Psoas muscle (tissue), 8 donors: ENCODE data around the gene TPO. TPM values are rescaled to one million over a fixed set of nuclear protein-coding genes. Genes with fewer than 3 reads are reported as not detected.
A peak's percentile ranks its signal among the peaks of the same experiment; 100 is the strongest.

Experiments
- ATAC-seq, 4 donors: fragments of 200-7000 bp; cut with Tn5 transposase; one replicate each; pipeline ENCODE4 v1.9.1; 2020; ENCODE audit warnings: moderate library complexity in 3 of 4, mild to moderate bottlenecking in 2 of 4
- DNase-seq, 2 donors: peaks; one replicate each; pipeline ENCODE4 v3.0.0-alpha.2; 2020
- H3K27ac ChIP-seq: fragments of 200-600 bp; one replicate; pipeline ENCODE4 v1.8.0; 2022
- H3K27me3 ChIP-seq, 3 donors: fragments of 200-600 bp in 1 of 3; one replicate each; pipeline versions ENCODE4 v1.6.1 to v1.8.0; 2013 to 2022; ENCODE audit warnings: low read length in 2 of 3, mild to moderate bottlenecking in 2 of 3, moderate library complexity in 1 of 3; ENCODE audit not compliant: insufficient read depth in 3 of 3
- H3K36me3 ChIP-seq, 2 donors: fragments of 200-600 bp in 1 of 2; one replicate each; pipeline versions ENCODE4 v1.6.1 to v1.8.0; 2013 to 2022; ENCODE audit warnings: low read depth in 1 of 2, mild to moderate bottlenecking in 1 of 2, moderate library complexity in 1 of 2; ENCODE audit not compliant: insufficient read depth in 1 of 2
- H3K4me1 ChIP-seq: fragments of 200-600 bp; one replicate; pipeline ENCODE4 v1.8.0; 2022
- H3K4me3 ChIP-seq: fragments of 200-600 bp; one replicate; pipeline ENCODE4 v1.8.0; 2022; ENCODE audit warnings: mild to moderate bottlenecking
- H3K9me3 ChIP-seq: fragments of 200-600 bp; one replicate; pipeline ENCODE4 v1.8.0; 2022
- CTCF ChIP-seq: fragments of 200-600 bp; IDR thresholded peaks from one replicate; pipeline ENCODE4 v1.8.0; 2022; ENCODE audit warnings: antibody characterized with exemption
- WGBS, 3 donors: extraction: QIAGEN DNeasy Blood & Tissue Kit; methylation state at CpG; one replicate each; pipeline versions ENCODE4 v1.1.6 to v1.1.7; 2013; 5-methylcytosine and 5-hydroxymethylcytosine counted together
- intact Hi-C, 2 donors: fragments of 100-400 bp; cut with DNase I; formaldehyde crosslinking; loops; one replicate each; pipeline versions ENCODE4 v1.11.0 to v1.14.2; 2022
- polyA plus RNA-seq, 3 donors: library from polyadenylated mRNA; stranded (reverse); fragments of 200-250 nt; gene quantifications; one replicate each; pipeline ENCODE4 v1.2.3, GENCODE V29; 2013
- total RNA-seq, 4 donors: library from RNA; stranded (reverse); fragmentation: NEBNext Ultra II Directional in 2 of 4; extraction: Animal tissue kit (Norgen Biotek cat#: 25700) in 2 of 4; gene quantifications; one replicate each; pipeline versions ENCODE4 v1.2.1 to v1.2.4, GENCODE V29; 2021 to 2023
- donor health status: healthy with polysubstance abuse.
- donor health status: DM: no; HTN: no; CAD: no; lungs with moderate emphysema.
- donor health status: Bipolar disorder and iron deficiency.
- donor health status: healthy.
- donor health status: DM: yes; HTN: yes; CAD: no.
- donor health status: DM: no; HTN: no; CAD: no.
- donor health status: DM: no; HTN: no; CAD: no.
- donor health status: DM: yes; HTN: yes; CAD: no.

Gene TPO
- total and polyA plus RNA-seq, 7 donors: 2.1 to 4.5 (median 3.8) TPM

GRCh38 chr2:1584051-1584531 lies 170.8 kb downstream of the TPO start:
- intact Hi-C loops: no loop called here

GRCh38 chr2:1584691-1585485 lies 171.6 kb downstream of the TPO start:
- Histone ChIP-seq H3K27me3 (peaks cover 0 to 8% (median 0%) of the 10 kb centered on the region in 3 donors), H3K4me1 (no peaks in the 10 kb centered on the region), H3K4me3 (no peak overlapping the region), H3K27ac (no peak overlapping the region), H3K36me3 (no peaks in the 10 kb centered on the region), H3K9me3 (no peaks in the 10 kb centered on the region)
- intact Hi-C loops: no loop called here
- 89 to 92% (median 89%) methylated on average over 17 to 18 of the region's 18 CpGs for WGBS, 3 donors
- DNase-seq (no peak), ATAC-seq (no peak)
- no peak for TF ChIP-seq CTCF

More at GRCh38 chr2:1584051-1584531, 170.8 kb downstream of the TPO start:
- Histone ChIP-seq H3K4me1 (no peaks in the 10 kb centered on the region), H3K27me3 (peaks cover 0 to 5% (median 0%) of the 10 kb centered on the region in 3 donors), H3K4me3 (no peak overlapping the region), H3K9me3 (no peaks in the 10 kb centered on the region), H3K27ac (no peak overlapping the region), H3K36me3 (no peaks in the 10 kb centered on the region)
- no peak for ATAC-seq
- no peak for TF ChIP-seq CTCF
- DNase-seq: peak in 1 of 2 donors; percentile 23
- WGBS, 3 donors: 91 to 93% (median 92%) methylated on average over 20 to 21 of the region's 21 CpGs

- ATAC-seq (no peak), DNase-seq (peak in 1 of 2 donors; percentile 36)
- Histone ChIP-seq H3K4me3 (no peak overlapping the region), H3K9me3 (no peaks in the 10 kb centered on the region), H3K27me3 (peaks cover 0 to 16% (median 0%) of the 10 kb centered on the region in 3 donors), H3K36me3 (no peaks in the 10 kb centered on the region), H3K4me1 (no peaks in the 10 kb centered on the region), H3K27ac (no peak overlapping the region)
- 86 to 91% (median 89%) methylated on average over 17 of the region's 17 CpGs for WGBS, 3 donors
- no peak for TF ChIP-seq CTCF
- intact Hi-C loops: no loop called here
Observed at GRCh38 chr2:1585635-1586034, 172.4 kb downstream of the TPO start.

- H3K9me3 ChIP-seq: no peaks in the 10 kb centered on the region
- no peak overlapping the region for H3K27ac ChIP-seq
- intact Hi-C loops: no loop called here
- ATAC-seq (no peak), DNase-seq (peak in 1 of 2 donors; percentile 17)
- no peak overlapping the region for H3K4me3 ChIP-seq
- WGBS, 3 donors: 80 to 89% (median 86%) methylated on average over 14 of the region's 14 CpGs
- H3K27me3 ChIP-seq: peaks cover 0 to 23% (median 0%) of the 10 kb centered on the region in 3 donors
- H3K4me1 ChIP-seq: no peaks in the 10 kb centered on the region
- TF ChIP-seq CTCF: no peak
- no peaks in the 10 kb centered on the region for H3K36me3 ChIP-seq
Observed at GRCh38 chr2:1586251-1586922, 173.1 kb downstream of the TPO start.
